Activated T-helper 17 cell treated with anti-CD3 and anti-CD28 coated beads, Interleukin-2, amount 50 U/mL, for 72 hours (primary cell): Measurements from ENCODE around the gene ICAM2. TPM values are rescaled to one million over a fixed set of nuclear protein-coding genes. Genes with fewer than 3 reads are reported as not detected.

Experiments
- total RNA-seq, 2 donors: library from RNA; stranded (reverse); gene quantifications; one replicate each; pipeline ENCODE4 v1.2.3, GENCODE V29; 2022

ICAM2 gene
- total RNA-seq, 2 donors from 2014 or later: 43.0 to 54.9 TPM

Other genes starting within 250 kb of the ICAM2 start
- gene CCDC47, start 247.0 kb downstream of the ICAM2 start, total RNA-seq: 10 to 100 TPM; 75.5 to 99.9 TPM
- 100 to 1,000 TPM; 119 to 121 TPM for gene DDX42, start 246.5 kb downstream of the ICAM2 start, total RNA-seq
- gene PSMC5, start 193.2 kb downstream of the ICAM2 start, total RNA-seq: 100 to 1,000 TPM; 102 to 172 TPM
- 10 to 100 TPM; 36.3 to 74.1 TPM for gene FTSJ3, start 193.0 kb downstream of the ICAM2 start, total RNA-seq
- 100 to 1,000 TPM in 1 of 2 donors, 10 to 100 TPM in 1; 82.7 to 112 TPM for gene SMARCD2, start 177.9 kb downstream of the ICAM2 start, total RNA-seq
- gene CSH2, start 147.0 kb downstream of the ICAM2 start, total RNA-seq: 1 to 10 TPM; 2.3 to 3.5 TPM
- gene GH2, start 138.7 kb downstream of the ICAM2 start, total RNA-seq: not detected
- 1 to 10 TPM; 7.6 to 8.2 TPM for gene CSH1, start 124.1 kb downstream of the ICAM2 start, total RNA-seq
- gene CSHL1, start 109.4 kb downstream of the ICAM2 start, total RNA-seq: under 1 TPM in 1 of 2 donors, not detected in 1; 0.61 TPM
- under 1 TPM in 1 of 2 donors, not detected in 1; 0.56 TPM for gene GH1, start 101.8 kb downstream of the ICAM2 start, total RNA-seq
- gene CD79B, start 88.3 kb downstream of the ICAM2 start, total RNA-seq: 10 to 100 TPM; 29.3 to 41.4 TPM
- gene SCN4A, start 47.7 kb downstream of the ICAM2 start, total RNA-seq: under 1 TPM; 0.32 to 0.37 TPM
- 1 to 10 TPM; 2.9 to 3.2 TPM for gene PRR29, start 22.3 kb downstream of the ICAM2 start, total RNA-seq
- 10 to 100 TPM; 42.2 to 93.3 TPM for gene ERN1, start 109.5 kb upstream of the ICAM2 start, total RNA-seq
- 10 to 100 TPM in 1 of 2 donors, 1 to 10 TPM in 1; 9.4 to 14.9 TPM for gene TEX2, start 242.6 kb upstream of the ICAM2 start, total RNA-seq